Hematopoietic multipotent progenitor cell treated with erythropoietin and hydrocortisone succinate and interleukin-3 and kit ligand, for 15 days (in vitro differentiated cells): ENCODE results near the gene DUOX2.
"Not testable (repeated sequence)": the region's sequence is repeated elsewhere in the genome, so short reads cannot be mapped to it uniquely, and the experiment has no call there.

Experiments
- DNase-seq: peaks from one replicate; pipeline ENCODE4 v3.0.0-alpha.2; 2015; ENCODE audit warnings: low spot score

The DUOX2 gene

GRCh38 chr15:45118996-45119395, 5.0 kb upstream of the DUOX2 start:
- DNase-seq, result no peak

GRCh38 chr15:45118131-45118588, 4.2 kb upstream of the DUOX2 start:
- peak; percentile 68 for DNase-seq

- no peak for DNase-seq
Measured at GRCh38 chr15:45117308-45118130, 3.5 kb upstream of the DUOX2 start.

GRCh38 chr15:45116482-45117307, 2.7 kb upstream of the DUOX2 start:
- DNase-seq, result no peak

GRCh38 chr15:45116006-45116481, 2.1 kb upstream of the DUOX2 start:
- no peak for DNase-seq

- DNase-seq, result no peak
Measured at GRCh38 chr15:45115312-45115820, 1.4 kb upstream of the DUOX2 start.

GRCh38 chr15:45114751-45115085, 746 bp upstream of the DUOX2 start:
- no peak for DNase-seq

GRCh38 chr15:45113380-45113990, 487 bp downstream of the DUOX2 start:
- no peak for DNase-seq

GRCh38 chr15:45112591-45113379, 1.2 kb downstream of the DUOX2 start:
- no peak for DNase-seq

- no peak for DNase-seq
Measured at GRCh38 chr15:45112143-45112590, 1.8 kb downstream of the DUOX2 start.

- DNase-seq, result no peak
Measured at GRCh38 chr15:45111390-45112142, 2.4 kb downstream of the DUOX2 start.

GRCh38 chr15:45110256-45110820, 3.6 kb downstream of the DUOX2 start:
- DNase-seq, result no peak

- DNase-seq, result no peak
Measured at GRCh38 chr15:45107941-45108630, 5.9 kb downstream of the DUOX2 start.

- DNase-seq, result no peak
Measured at GRCh38 chr15:45106002-45106790, 7.8 kb downstream of the DUOX2 start.

- DNase-seq, result no peak
Measured at GRCh38 chr15:45105586-45105985, 8.4 kb downstream of the DUOX2 start.

- not testable (repeated sequence) for DNase-seq
Measured at GRCh38 chr15:45104170-45104569, 9.8 kb downstream of the DUOX2 start.

GRCh38 chr15:45102226-45102625, 11.7 kb downstream of the DUOX2 start:
- no peak for DNase-seq

GRCh38 chr15:45101749-45102148, 12.2 kb downstream of the DUOX2 start:
- DNase-seq, result no peak
